GM19455 (cell line): Measurements from ENCODE around the gene MMP15.
"Not testable (repeated sequence)": the region's sequence is repeated elsewhere in the genome, so short reads cannot be mapped to it uniquely, and the experiment has no call there.

ENCODE experiments used
- ATAC-seq: cut with Tn5 transposase; IDR thresholded peaks from one replicate; pipeline ENCODE4 v1.9.1; 2021; ENCODE audit not compliant: unreplicated experiment

Gene MMP15

GRCh38 chr16:58048494-58049231, 23.1 kb downstream of the MMP15 start:
- ATAC-seq, result no peak

GRCh38 chr16:58049232-58050185, 24.0 kb downstream of the MMP15 start:
- ATAC-seq, result no peak

- no peak for ATAC-seq
Observed at GRCh38 chr16:58051296-58051695, 25.7 kb downstream of the MMP15 start.

GRCh38 chr16:58051821-58052603, 26.5 kb downstream of the MMP15 start:
- ATAC-seq, result no peak

GRCh38 chr16:58053682-58054005, 28.1 kb downstream of the MMP15 start:
- ATAC-seq, result no peak

GRCh38 chr16:58054289-58054688, 28.7 kb downstream of the MMP15 start:
- no peak for ATAC-seq

GRCh38 chr16:58056580-58056979, 31.0 kb downstream of the MMP15 start:
- ATAC-seq, result no peak

GRCh38 chr16:58057121-58057520, 31.6 kb downstream of the MMP15 start:
- no peak for ATAC-seq

GRCh38 chr16:58057784-58058183, 32.2 kb downstream of the MMP15 start:
- no peak for ATAC-seq

GRCh38 chr16:58062821-58063220, 37.3 kb downstream of the MMP15 start:
- no peak for ATAC-seq

- no peak for ATAC-seq
Observed at GRCh38 chr16:58063377-58064076, 38.0 kb downstream of the MMP15 start.

- no peak for ATAC-seq
Observed at GRCh38 chr16:58070585-58070984, 45.0 kb downstream of the MMP15 start.

- not testable (repeated sequence) for ATAC-seq
Observed at GRCh38 chr16:58072134-58072533, 46.6 kb downstream of the MMP15 start.

- ATAC-seq, result not testable (repeated sequence)
Observed at GRCh38 chr16:58073086-58073485, 47.5 kb downstream of the MMP15 start.

- ATAC-seq, result no peak
Observed at GRCh38 chr16:58074657-58075056, 49.1 kb downstream of the MMP15 start.

- no peak for ATAC-seq
Observed at GRCh38 chr16:58076514-58076913, 51.0 kb downstream of the MMP15 start.

GRCh38 chr16:58077796-58078195, 52.2 kb downstream of the MMP15 start:
- no peak for ATAC-seq

- not testable (repeated sequence) for ATAC-seq
Observed at GRCh38 chr16:58080657-58081056, 55.1 kb downstream of the MMP15 start.

GRCh38 chr16:58082381-58082780, 56.8 kb downstream of the MMP15 start:
- no peak for ATAC-seq

GRCh38 chr16:58084635-58085034, 59.1 kb downstream of the MMP15 start:
- ATAC-seq, result no peak

GRCh38 chr16:58085171-58085570, 59.6 kb downstream of the MMP15 start:
- ATAC-seq, result no peak
